Ishikawa (cell line): ENCODE data around the gene GAREM1.

Experiments used
- CEBPB ChIP-seq: IDR thresholded peaks from 2 replicates; pipeline ENCODE4 v1.6.1; 2012
- CREB1 ChIP-seq: IDR thresholded peaks from 2 replicates; pipeline ENCODE4 v1.6.1; 2012; ENCODE audit warnings: low read depth
- EGR1 ChIP-seq: IDR thresholded peaks from 2 replicates; pipeline ENCODE4 v1.6.1; 2012
- EP300 ChIP-seq: IDR thresholded peaks from 2 replicates; pipeline ENCODE4 v1.6.1; 2012; ENCODE audit warnings: borderline replicate concordance
- FOXM1 ChIP-seq: IDR thresholded peaks from 2 replicates; pipeline ENCODE4 v1.6.1; 2012; ENCODE audit warnings: low read depth, borderline replicate concordance
- MAX ChIP-seq: IDR thresholded peaks from 2 replicates; pipeline ENCODE4 v1.6.1; 2012
- NFIC ChIP-seq: IDR thresholded peaks from 2 replicates; pipeline ENCODE4 v1.6.1; 2012
- RAD21 ChIP-seq: IDR thresholded peaks from 2 replicates; pipeline ENCODE4 v1.6.1; 2012; ENCODE audit warnings: low read depth
- TAF1 ChIP-seq: IDR thresholded peaks from 2 replicates; pipeline ENCODE4 v1.6.1; 2012; ENCODE audit warnings: low read depth, mild to moderate bottlenecking
- TCF12 ChIP-seq: IDR thresholded peaks from 2 replicates; pipeline ENCODE4 v1.6.1; 2012; ENCODE audit warnings: low read depth
- TEAD4 ChIP-seq: IDR thresholded peaks from 2 replicates; pipeline ENCODE4 v1.6.1; 2012
- YY1 ChIP-seq: IDR thresholded peaks from 2 replicates; pipeline ENCODE4 v1.6.1; 2012; ENCODE audit warnings: low read depth
- ZBTB7A ChIP-seq: IDR thresholded peaks from 2 replicates; pipeline ENCODE4 v1.6.1; 2012; ENCODE audit warnings: low read depth
- TF ChIP-seq, protein P1 (sequence below): IDR thresholded peaks from 2 replicates; pipeline ENCODE4 v1.6.1; 2012
- TF ChIP-seq, protein P2 (sequence below): IDR thresholded peaks from 2 replicates; pipeline ENCODE4 v1.6.1; 2012; ENCODE audit warnings: low read depth, mild to moderate bottlenecking

GAREM1 gene

DNA sequence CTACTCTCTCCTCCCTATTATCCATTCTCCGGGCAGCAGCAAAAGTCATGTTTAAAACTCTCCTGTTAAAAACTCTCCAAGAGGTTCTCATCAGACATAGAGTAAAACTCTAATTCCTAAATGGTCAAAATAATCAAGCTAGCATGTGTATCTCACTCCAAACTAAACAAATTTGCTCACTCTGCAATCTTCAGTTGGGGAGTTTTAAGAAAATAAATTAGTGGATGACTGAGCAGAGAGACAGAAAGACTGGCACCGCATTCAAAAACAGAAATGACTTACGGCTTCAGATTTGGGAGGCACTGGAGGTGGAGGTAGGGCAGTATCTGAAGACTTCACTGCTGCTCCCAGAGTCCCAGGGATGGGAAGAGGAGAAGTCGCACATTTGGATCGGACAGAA, 183.9 kb downstream of the GAREM1 start:
- no peak for TF ChIP-seq CREB1
- TF ChIP-seq FOXM1: no peak
- TF ChIP-seq, protein P1, sequence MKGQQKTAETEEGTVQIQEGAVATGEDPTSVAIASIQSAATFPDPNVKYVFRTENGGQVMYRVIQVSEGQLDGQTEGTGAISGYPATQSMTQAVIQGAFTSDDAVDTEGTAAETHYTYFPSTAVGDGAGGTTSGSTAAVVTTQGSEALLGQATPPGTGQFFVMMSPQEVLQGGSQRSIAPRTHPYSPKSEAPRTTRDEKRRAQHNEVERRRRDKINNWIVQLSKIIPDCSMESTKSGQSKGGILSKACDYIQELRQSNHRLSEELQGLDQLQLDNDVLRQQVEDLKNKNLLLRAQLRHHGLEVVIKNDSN: no peak

DNA sequence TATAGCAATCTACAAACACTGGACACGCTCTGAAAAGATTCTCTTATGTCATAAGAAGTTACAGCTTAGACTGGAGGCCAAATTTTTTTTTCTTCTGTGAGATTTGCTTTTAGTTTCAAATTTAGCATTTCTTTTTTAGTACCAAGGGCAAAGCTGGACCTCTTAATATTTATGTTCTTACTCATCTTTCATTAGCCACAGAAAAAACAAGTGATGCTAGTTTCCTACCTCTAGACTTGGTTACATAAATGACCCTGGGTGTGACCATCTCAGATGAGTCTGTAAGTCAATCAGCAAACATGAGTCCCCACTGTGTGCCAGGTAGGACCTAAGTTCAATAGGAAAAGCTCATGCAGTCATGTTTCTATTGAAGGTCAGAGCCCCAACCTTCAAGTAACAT, 186.4 kb downstream of the GAREM1 start:
- TF ChIP-seq TAF1: no peak
- TF ChIP-seq RAD21: no peak
- TF ChIP-seq, protein P1: no peak

DNA sequence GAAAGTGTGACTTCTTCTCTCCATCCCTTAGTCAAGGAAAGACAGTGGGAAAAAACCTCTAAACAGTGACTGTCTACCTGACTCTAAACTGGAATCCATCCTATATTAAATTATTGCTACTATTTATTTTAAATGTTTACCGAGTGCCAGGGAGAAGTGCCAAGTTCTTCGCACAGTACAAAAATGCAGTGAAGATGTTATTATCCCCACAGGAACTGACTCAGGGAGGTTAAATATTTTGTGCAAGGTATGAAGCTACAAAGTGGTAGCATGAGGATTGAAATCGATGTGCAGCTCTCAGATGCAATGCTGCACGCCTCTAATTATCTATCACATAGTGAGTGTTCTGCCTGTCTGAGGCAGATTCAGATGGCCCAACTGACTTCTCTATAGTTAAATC, 189.8 kb downstream of the GAREM1 start:
- no peak for TF ChIP-seq ZBTB7A
- no peak for TF ChIP-seq RAD21
- TF ChIP-seq, protein P1: no peak
- TF ChIP-seq CREB1: no peak
- TF ChIP-seq, protein P2, sequence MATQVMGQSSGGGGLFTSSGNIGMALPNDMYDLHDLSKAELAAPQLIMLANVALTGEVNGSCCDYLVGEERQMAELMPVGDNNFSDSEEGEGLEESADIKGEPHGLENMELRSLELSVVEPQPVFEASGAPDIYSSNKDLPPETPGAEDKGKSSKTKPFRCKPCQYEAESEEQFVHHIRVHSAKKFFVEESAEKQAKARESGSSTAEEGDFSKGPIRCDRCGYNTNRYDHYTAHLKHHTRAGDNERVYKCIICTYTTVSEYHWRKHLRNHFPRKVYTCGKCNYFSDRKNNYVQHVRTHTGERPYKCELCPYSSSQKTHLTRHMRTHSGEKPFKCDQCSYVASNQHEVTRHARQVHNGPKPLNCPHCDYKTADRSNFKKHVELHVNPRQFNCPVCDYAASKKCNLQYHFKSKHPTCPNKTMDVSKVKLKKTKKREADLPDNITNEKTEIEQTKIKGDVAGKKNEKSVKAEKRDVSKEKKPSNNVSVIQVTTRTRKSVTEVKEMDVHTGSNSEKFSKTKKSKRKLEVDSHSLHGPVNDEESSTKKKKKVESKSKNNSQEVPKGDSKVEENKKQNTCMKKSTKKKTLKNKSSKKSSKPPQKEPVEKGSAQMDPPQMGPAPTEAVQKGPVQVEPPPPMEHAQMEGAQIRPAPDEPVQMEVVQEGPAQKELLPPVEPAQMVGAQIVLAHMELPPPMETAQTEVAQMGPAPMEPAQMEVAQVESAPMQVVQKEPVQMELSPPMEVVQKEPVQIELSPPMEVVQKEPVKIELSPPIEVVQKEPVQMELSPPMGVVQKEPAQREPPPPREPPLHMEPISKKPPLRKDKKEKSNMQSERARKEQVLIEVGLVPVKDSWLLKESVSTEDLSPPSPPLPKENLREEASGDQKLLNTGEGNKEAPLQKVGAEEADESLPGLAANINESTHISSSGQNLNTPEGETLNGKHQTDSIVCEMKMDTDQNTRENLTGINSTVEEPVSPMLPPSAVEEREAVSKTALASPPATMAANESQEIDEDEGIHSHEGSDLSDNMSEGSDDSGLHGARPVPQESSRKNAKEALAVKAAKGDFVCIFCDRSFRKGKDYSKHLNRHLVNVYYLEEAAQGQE: no peak
- no peak for TF ChIP-seq MAX
- TF ChIP-seq EP300: no peak
- no peak for TF ChIP-seq EGR1
- TF ChIP-seq YY1: no peak
- TF ChIP-seq NFIC: no peak

- no peak for TF ChIP-seq RAD21
- TF ChIP-seq TAF1: no peak
- no peak for TF ChIP-seq NFIC
- no peak for TF ChIP-seq ZBTB7A
- no peak for TF ChIP-seq EP300
- no peak for TF ChIP-seq CEBPB
- no peak for TF ChIP-seq YY1
- no peak for TF ChIP-seq TCF12
- TF ChIP-seq CREB1: no peak
- no peak for TF ChIP-seq TEAD4
- TF ChIP-seq, protein P1: no peak
- TF ChIP-seq, protein P2: no peak
- TF ChIP-seq EGR1: no peak
- no peak for TF ChIP-seq MAX
- TF ChIP-seq FOXM1: no peak
These were observed 190.4 kb downstream of the GAREM1 start for GRCh38 chr18:32280188-32280783.

DNA sequence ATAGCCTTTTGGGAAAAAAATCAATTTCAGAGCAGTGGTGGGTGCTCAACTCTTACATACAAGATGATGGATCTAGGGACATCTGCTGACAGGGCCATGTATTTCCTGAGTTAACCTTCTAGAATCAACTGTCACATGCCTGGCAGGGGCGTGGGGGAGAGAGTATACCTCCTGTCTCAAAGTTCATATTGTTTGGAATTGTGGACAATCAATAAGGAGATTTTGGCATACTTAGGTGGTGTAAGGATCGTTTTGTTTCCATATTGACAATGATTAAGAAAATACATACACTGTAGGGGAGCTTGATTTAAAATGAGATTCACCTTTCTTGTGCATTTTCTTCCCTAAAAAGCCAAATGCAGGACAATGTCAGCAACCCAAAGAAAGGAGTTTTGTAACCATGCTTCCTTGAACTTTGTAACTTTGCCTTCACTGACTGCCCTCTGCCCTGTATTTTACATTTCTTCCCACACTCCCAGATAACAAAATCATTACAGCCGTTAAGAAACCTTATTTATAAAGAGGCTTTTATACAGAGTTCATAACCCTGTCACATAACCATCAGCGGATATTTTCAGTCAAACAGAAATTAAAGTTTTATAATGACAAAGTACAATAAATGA, 192.4 kb downstream of the GAREM1 start:
- TF ChIP-seq TEAD4 (no peak), TCF12 (no peak), MAX (no peak), CEBPB (no peak), EGR1 (no peak), NFIC (no peak), EP300 (no peak), FOXM1 (no peak), TAF1 (no peak), YY1 (no peak), CREB1 (no peak), RAD21 (no peak), ZBTB7A (no peak)
- TF ChIP-seq, protein P2: no peak
